Ishikawa (cell line): ENCODE measurements around the gene AEN.

Experiments
- CEBPB ChIP-seq: IDR thresholded peaks from 2 replicates; pipeline ENCODE4 v1.6.1; 2012
- CREB1 ChIP-seq: IDR thresholded peaks from 2 replicates; pipeline ENCODE4 v1.6.1; 2012; ENCODE audit warnings: low read depth
- EGR1 ChIP-seq: IDR thresholded peaks from 2 replicates; pipeline ENCODE4 v1.6.1; 2012
- EP300 ChIP-seq: IDR thresholded peaks from 2 replicates; pipeline ENCODE4 v1.6.1; 2012; ENCODE audit warnings: borderline replicate concordance
- FOXM1 ChIP-seq: IDR thresholded peaks from 2 replicates; pipeline ENCODE4 v1.6.1; 2012; ENCODE audit warnings: low read depth, borderline replicate concordance
- NFIC ChIP-seq: IDR thresholded peaks from 2 replicates; pipeline ENCODE4 v1.6.1; 2012
- RAD21 ChIP-seq: IDR thresholded peaks from 2 replicates; pipeline ENCODE4 v1.6.1; 2012; ENCODE audit warnings: low read depth
- TAF1 ChIP-seq: IDR thresholded peaks from 2 replicates; pipeline ENCODE4 v1.6.1; 2012; ENCODE audit warnings: low read depth, mild to moderate bottlenecking
- TCF12 ChIP-seq: IDR thresholded peaks from 2 replicates; pipeline ENCODE4 v1.6.1; 2012; ENCODE audit warnings: low read depth
- TEAD4 ChIP-seq: IDR thresholded peaks from 2 replicates; pipeline ENCODE4 v1.6.1; 2012
- YY1 ChIP-seq: IDR thresholded peaks from 2 replicates; pipeline ENCODE4 v1.6.1; 2012; ENCODE audit warnings: low read depth
- ZBTB7A ChIP-seq: IDR thresholded peaks from 2 replicates; pipeline ENCODE4 v1.6.1; 2012; ENCODE audit warnings: low read depth
- TF ChIP-seq, protein P1 (sequence below): IDR thresholded peaks from 2 replicates; pipeline ENCODE4 v1.6.1; 2012
- TF ChIP-seq, protein P2 (sequence below): IDR thresholded peaks from 2 replicates; pipeline ENCODE4 v1.6.1; 2012
- TF ChIP-seq, protein P3 (sequence below): IDR thresholded peaks from 2 replicates; pipeline ENCODE4 v1.6.1; 2012; ENCODE audit warnings: low read depth, mild to moderate bottlenecking

Gene AEN

DNA sequence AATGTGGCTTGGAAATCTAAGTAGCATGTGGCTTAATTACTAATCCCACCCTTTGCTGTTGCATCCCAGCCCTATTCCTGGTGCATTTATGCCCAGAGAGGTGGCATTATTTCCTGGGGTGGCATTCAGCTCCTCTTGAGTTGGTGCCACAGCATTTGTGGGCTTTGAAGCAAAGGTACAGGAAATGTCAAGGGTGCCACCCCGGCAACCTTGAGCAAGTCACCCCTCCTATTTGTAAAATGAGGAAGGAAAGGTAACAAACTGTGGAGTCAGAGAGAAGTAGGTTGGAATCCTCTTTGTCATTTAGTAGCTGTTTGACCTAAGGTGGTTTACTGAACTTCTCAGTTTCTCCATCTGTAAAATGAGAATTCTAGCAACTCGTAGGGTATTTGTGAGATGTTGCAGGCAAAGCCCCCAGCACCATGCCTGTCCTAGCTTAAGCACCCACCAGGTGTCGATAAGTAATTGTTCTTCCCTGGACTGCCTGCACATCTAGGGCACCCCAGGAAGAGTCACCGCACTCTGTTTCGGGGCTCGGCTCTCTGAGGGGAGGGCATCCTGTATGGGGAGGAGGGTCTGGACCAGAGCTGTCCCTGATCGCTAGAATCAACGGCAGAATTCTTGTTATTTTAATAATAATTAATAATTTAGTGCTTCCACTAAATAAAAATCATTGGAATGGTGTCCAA, 34.8 kb downstream of the AEN start:
- TF ChIP-seq CEBPB (no peak), TCF12 (no peak), EP300 (no peak), YY1 (no peak), TEAD4 (no peak)
- TF ChIP-seq, protein P1, sequence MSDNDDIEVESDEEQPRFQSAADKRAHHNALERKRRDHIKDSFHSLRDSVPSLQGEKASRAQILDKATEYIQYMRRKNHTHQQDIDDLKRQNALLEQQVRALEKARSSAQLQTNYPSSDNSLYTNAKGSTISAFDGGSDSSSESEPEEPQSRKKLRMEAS, result no peak

DNA sequence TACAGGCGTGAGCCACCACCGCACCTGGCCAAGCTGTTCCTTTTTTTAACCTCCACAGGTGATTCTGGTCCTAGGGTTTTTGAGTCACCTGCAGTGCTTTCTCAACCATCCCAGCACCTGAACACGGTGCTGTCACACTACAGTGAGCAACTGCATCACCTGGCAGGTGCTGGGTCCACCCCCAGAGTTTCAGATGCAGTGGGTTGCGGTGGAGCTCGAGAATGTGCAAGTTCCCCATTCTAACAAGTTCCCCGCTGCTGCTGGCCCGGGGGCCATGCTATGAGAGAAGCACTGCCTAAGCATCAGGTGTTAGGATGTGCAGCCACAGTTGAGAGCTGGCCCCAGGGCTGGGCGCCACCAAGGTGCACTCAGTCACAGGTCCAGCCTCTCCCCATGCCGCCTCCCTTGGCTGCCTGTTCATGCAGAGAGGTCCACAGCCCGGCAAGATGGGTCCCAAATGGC, 35.7 kb downstream of the AEN start:
- TF ChIP-seq CEBPB, result no peak
- TF ChIP-seq TCF12, result no peak
- TF ChIP-seq YY1, result no peak
- TF ChIP-seq, protein P1, result no peak
- no peak for TF ChIP-seq TAF1
- TF ChIP-seq ZBTB7A, result no peak
- no peak for TF ChIP-seq FOXM1
- TF ChIP-seq, protein P2, sequence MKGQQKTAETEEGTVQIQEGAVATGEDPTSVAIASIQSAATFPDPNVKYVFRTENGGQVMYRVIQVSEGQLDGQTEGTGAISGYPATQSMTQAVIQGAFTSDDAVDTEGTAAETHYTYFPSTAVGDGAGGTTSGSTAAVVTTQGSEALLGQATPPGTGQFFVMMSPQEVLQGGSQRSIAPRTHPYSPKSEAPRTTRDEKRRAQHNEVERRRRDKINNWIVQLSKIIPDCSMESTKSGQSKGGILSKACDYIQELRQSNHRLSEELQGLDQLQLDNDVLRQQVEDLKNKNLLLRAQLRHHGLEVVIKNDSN, result no peak
- TF ChIP-seq RAD21, result no peak

DNA sequence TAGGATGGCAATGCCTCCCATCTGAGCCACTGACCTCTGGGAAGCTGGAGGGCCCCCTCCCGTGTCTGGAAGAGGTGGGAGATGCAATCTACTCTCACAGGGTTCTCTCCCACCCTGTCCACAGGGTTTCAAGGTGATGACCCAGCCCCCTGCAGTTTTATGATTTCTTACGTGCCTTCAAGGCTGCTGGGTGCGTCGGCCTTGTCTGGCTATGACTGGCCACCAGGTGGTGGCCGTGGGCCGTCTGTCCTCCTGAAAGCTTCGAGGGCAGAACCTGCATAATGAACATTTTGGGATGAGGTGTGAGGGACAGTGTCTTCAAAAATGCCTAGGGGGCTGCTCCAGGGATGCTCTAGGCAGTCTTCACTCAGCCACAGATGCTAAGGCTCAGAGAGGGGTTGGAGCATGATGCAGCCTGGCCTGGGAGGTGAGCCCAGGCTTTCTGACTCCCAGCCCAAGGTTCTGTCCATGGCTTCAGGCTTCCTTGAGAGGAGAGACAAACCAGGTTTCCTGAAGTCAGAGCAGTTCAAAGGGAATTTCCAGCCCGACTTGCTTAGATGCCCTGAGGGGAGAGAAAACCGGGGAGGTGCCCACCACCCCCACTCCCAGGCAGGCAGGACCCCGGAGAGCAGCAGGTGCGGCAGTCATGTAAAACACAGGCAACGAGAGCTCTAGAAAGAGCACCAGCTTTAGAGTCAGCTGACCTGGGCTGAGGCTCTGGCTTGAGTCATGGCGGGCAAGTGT, 36.4 kb downstream of the AEN start:
- TF ChIP-seq FOXM1 (no peak), RAD21 (peak; percentile 97)
- TF ChIP-seq, protein P3, sequence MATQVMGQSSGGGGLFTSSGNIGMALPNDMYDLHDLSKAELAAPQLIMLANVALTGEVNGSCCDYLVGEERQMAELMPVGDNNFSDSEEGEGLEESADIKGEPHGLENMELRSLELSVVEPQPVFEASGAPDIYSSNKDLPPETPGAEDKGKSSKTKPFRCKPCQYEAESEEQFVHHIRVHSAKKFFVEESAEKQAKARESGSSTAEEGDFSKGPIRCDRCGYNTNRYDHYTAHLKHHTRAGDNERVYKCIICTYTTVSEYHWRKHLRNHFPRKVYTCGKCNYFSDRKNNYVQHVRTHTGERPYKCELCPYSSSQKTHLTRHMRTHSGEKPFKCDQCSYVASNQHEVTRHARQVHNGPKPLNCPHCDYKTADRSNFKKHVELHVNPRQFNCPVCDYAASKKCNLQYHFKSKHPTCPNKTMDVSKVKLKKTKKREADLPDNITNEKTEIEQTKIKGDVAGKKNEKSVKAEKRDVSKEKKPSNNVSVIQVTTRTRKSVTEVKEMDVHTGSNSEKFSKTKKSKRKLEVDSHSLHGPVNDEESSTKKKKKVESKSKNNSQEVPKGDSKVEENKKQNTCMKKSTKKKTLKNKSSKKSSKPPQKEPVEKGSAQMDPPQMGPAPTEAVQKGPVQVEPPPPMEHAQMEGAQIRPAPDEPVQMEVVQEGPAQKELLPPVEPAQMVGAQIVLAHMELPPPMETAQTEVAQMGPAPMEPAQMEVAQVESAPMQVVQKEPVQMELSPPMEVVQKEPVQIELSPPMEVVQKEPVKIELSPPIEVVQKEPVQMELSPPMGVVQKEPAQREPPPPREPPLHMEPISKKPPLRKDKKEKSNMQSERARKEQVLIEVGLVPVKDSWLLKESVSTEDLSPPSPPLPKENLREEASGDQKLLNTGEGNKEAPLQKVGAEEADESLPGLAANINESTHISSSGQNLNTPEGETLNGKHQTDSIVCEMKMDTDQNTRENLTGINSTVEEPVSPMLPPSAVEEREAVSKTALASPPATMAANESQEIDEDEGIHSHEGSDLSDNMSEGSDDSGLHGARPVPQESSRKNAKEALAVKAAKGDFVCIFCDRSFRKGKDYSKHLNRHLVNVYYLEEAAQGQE, result peak; percentile 43; the same call in 1 of the 2 replicates

DNA sequence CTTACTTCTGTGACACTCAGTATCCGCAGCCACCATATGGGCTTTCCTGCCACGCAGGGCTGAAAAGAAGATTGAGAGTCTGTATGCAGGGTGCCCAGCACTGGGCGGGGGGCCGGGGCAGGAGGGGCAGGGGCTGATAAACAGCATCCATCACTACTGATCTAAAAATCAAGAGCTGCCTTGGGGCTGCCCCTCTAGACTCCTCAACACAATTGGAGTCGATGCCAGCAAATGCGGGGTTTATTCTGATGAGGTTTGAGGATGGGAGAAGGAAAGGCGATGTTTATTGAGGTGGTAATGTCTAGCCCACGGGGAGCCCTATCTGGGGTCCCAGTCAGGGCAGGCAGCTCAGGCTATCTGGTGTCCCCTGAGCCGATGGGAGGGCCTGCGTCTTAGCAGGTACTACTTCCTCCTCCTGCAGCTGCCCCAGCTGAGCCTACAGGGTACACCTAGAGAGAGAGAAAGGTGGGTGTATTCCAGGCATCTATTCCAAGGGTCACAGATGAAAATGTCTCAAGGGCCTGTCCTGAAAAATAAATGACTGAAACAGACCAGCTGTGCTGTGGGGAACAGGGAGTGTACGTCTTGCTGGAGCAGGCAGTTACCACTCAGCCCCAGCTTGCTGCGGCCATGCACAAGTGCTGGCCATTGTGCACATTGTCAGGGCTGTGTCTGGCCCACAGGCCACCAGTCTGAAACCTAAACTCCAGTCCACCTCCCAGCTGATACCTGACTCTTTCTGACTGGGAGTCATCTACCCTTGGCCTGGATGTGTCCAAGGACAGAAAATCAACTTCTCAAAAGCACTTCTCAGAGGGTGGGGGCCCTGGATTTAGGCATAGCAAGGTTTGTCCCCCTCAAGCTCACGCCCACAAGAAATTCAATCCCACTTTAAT, 37.2 kb downstream of the AEN start:
- TF ChIP-seq, protein P1, result no peak
- no peak for TF ChIP-seq ZBTB7A
- TF ChIP-seq TAF1, result no peak
- TF ChIP-seq EP300, result no peak
- no peak for TF ChIP-seq TEAD4
- no peak for TF ChIP-seq CEBPB
- TF ChIP-seq YY1, result no peak
- TF ChIP-seq TCF12, result no peak
- TF ChIP-seq EGR1, result no peak
- TF ChIP-seq, protein P3, result no peak
- TF ChIP-seq NFIC, result no peak
- TF ChIP-seq RAD21, result no peak
- no peak for TF ChIP-seq CREB1
- no peak for TF ChIP-seq FOXM1
- TF ChIP-seq, protein P2, result no peak
